ENCODE results near the gene PRDM16.

The PRDM16 gene

GRCh38 chr1:3027611-3028371 lies 41.2 kb upstream of the PRDM16 start:
- no peak for TF ChIP-seq CTCF (IDR thresholded peaks at IDR 0.05; ENCODE audit: low read depth, low read length)
- H3K4me3 ChIP-seq (ENCODE audit: low read depth, low read length) = no peak overlapping the region
- no peak for DNase-seq
- no peaks in the 10 kb centered on the region for H3K36me3 ChIP-seq
- no peaks in the 10 kb centered on the region for H3K9me3 ChIP-seq (ENCODE audit: severe bottlenecking)
- no peaks in the 10 kb centered on the region for H3K27me3 ChIP-seq (ENCODE audit: insufficient read depth, low read depth, severe bottlenecking)
- H3K27ac ChIP-seq = no peak overlapping the region

GRCh38 chr1:3028531-3029282 lies 40.3 kb upstream of the PRDM16 start:
- no peaks in the 10 kb centered on the region for H3K9me3 ChIP-seq (ENCODE audit: severe bottlenecking)
- no peaks in the 10 kb centered on the region for H3K36me3 ChIP-seq
- no peak overlapping the region; the same call in 1 of the 2 replicates for H3K27ac ChIP-seq
- peak; percentile 76 for DNase-seq
- TF ChIP-seq CTCF (IDR thresholded peaks at IDR 0.05; ENCODE audit: low read depth, low read length) = no peak
- H3K4me3 ChIP-seq (ENCODE audit: low read depth, low read length) = peak overlapping the region; percentile 28
- H3K27me3 ChIP-seq (ENCODE audit: insufficient read depth, low read depth, severe bottlenecking) = no peaks in the 10 kb centered on the region

- no peak for DNase-seq
- no peak overlapping the region for H3K4me3 ChIP-seq (ENCODE audit: low read depth, low read length)
- H3K36me3 ChIP-seq = no peaks in the 10 kb centered on the region
- H3K27ac ChIP-seq = no peak overlapping the region
- no peaks in the 10 kb centered on the region for H3K27me3 ChIP-seq (ENCODE audit: insufficient read depth, low read depth, severe bottlenecking)
- TF ChIP-seq CTCF (IDR thresholded peaks at IDR 0.05; ENCODE audit: low read depth, low read length) = no peak
- H3K9me3 ChIP-seq (ENCODE audit: severe bottlenecking) = no peaks in the 10 kb centered on the region
Measured at GRCh38 chr1:3029481-3029961, 39.5 kb upstream of the PRDM16 start.

- Histone ChIP-seq H3K27me3 (ENCODE audit: insufficient read depth, low read depth, severe bottlenecking) (no peaks in the 10 kb centered on the region), H3K4me3 (ENCODE audit: low read depth, low read length) (no peak overlapping the region), H3K9me3 (ENCODE audit: severe bottlenecking) (no peaks in the 10 kb centered on the region), H3K36me3 (no peaks in the 10 kb centered on the region), H3K27ac (no peak overlapping the region)
- TF ChIP-seq CTCF (IDR thresholded peaks at IDR 0.05; ENCODE audit: low read depth, low read length) = no peak
- DNase-seq = no peak
Measured at GRCh38 chr1:3029991-3030662, 38.9 kb upstream of the PRDM16 start.

GRCh38 chr1:3030663-3031381 lies 38.2 kb upstream of the PRDM16 start:
- H3K36me3 ChIP-seq = no peaks in the 10 kb centered on the region
- H3K9me3 ChIP-seq (ENCODE audit: severe bottlenecking) = no peaks in the 10 kb centered on the region
- H3K4me3 ChIP-seq (ENCODE audit: low read depth, low read length) = no peak overlapping the region
- DNase-seq = no peak
- TF ChIP-seq CTCF (IDR thresholded peaks at IDR 0.05; ENCODE audit: low read depth, low read length) = no peak
- no peak overlapping the region for H3K27ac ChIP-seq
- no peaks in the 10 kb centered on the region for H3K27me3 ChIP-seq (ENCODE audit: insufficient read depth, low read depth, severe bottlenecking)

Measured in WERI-Rb-1 (cell line).